Left ventricle myocardium superior (tissue), 1 donor: ENCODE measurements around the gene GPR32. TPM values are rescaled to one million over a fixed set of nuclear protein-coding genes. Genes with fewer than 3 reads are reported as not detected.
"Not testable (repeated sequence)": the region's sequence is repeated elsewhere in the genome, so short reads cannot be mapped to it uniquely, and the experiment has no call there.

ENCODE experiments used
- ATAC-seq: fragments of 200-7000 bp; cut with Tn5 transposase; one replicate; pipeline ENCODE4 v1.9.1; 2020; ENCODE audit warnings: mild to moderate bottlenecking, moderate library complexity
- DNase-seq: peaks from one replicate; pipeline ENCODE4 v3.0.0-alpha.2; 2020
- intact Hi-C: fragments of 100-400 bp; cut with micrococcal nuclease; formaldehyde crosslinking; loops from one replicate; pipeline ENCODE4 v1.11.0; 2022
- total RNA-seq: library from RNA; stranded (reverse); fragmentation: NEBNext Ultra II Directional; extraction: Animal tissue kit (Norgen Biotek cat#: 25700); gene quantifications from one replicate; pipeline ENCODE4 v1.2.1, GENCODE V29; 2021
- donor health status: DM: no; HTN: yes; CAD: no; lungs with severe emphysema.

GPR32 gene
- total RNA-seq, 1 donor from 2014 or later, result not detected

DNA sequence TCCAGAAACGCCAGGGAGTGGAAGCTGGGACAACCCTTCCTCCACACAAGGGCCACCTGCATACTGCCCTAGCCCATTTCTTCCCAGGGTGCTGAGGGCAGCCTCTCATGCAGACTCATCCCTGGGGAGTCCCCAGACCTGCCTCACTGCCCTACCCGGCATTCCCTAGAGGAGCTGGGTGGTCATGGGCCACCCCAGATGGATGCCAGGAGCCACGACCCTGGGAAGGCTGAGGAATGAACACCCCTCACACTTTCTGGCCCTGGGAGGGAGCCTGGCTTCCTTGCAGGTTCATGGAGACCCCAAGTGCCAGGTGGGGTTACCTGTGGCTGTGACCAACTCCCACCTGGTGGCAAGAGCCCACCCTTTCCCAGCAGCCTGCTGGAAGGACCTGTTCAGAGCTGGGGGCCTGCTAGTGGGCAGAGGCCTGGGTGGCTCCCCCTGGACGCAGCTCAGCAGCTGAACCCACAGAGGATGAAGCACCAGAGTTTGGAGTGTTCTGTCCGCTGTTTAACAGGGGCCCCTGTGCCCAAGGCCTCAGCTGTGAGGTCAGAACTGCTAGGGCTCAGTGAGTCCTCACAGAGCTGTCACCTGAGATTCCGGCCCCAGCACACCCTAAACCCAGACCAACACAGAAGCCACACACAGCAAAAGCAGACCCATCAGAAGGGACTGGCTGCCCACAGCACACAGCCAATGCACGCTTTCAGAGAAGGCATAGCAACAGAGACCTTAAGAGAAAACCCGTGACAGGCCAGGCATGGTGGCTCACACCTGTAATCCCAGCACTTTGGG lies 26.6 kb downstream of the GPR32 start:
- ATAC-seq (no peak), DNase-seq (no peak)
- intact Hi-C loops, result no loop called here

DNA sequence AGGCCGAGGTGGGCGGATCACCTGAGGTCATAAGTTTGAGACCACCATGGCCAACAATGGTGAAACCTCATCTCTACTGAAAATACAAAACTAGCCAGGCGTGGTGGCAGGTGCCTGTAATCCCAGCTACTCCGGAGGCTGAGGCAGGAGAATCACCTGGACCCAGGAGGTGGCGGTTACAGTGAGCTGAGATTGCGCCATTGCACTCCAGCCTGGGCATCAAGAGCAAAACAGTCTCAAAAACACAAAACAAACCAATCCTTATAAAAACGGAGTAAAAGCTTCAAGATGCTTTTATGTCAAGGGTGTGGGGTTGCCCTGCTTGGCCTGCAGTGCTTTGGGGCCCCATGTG lies 27.1 kb downstream of the GPR32 start:
- no peak for ATAC-seq
- no peak for DNase-seq
- intact Hi-C loops, result no loop called here

DNA sequence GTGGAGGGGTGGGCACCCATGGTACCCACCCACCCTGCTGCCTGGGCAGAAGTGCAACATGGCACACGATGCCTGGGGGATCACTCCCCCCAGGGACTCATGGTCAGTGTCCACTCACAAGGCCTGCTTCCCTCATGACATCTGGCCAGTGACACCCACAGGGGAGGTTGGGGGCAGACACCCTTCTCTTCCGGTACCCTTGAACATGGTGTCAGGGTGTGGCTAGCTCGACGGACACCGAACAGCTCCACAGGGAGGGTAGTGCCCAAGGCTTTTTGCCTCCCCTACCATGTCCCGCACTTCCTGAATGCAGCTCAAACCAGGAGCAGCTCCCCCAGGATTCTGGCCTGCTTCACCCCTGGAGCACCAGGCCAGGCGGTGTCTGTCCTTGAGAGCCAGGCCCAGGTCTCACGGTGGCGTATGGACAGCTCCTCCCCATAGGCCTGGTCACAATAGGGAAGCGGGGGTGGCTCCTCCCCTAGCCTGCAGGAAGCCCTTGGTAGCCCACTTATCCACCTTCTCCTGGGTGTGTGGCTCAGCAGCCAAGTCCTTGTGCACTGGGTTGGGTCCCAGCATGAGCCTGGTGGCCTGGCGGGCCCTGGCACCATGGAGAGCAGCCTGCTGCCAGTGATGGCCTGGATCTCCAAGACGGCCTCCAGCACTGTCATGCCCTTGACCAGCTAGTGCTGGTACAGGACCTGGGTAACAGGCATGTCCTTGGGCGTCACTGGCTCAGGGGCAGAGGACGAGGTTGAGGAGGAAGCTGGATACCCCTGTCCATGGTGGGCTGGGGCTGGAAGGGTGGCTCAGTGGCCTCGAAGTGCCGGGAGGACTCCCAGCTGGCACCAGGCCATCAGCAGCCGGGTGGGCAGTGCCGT lies 27.8 kb downstream of the GPR32 start:
- no peak for DNase-seq
- ATAC-seq, result no peak
- intact Hi-C loops, result no loop called here

DNA sequence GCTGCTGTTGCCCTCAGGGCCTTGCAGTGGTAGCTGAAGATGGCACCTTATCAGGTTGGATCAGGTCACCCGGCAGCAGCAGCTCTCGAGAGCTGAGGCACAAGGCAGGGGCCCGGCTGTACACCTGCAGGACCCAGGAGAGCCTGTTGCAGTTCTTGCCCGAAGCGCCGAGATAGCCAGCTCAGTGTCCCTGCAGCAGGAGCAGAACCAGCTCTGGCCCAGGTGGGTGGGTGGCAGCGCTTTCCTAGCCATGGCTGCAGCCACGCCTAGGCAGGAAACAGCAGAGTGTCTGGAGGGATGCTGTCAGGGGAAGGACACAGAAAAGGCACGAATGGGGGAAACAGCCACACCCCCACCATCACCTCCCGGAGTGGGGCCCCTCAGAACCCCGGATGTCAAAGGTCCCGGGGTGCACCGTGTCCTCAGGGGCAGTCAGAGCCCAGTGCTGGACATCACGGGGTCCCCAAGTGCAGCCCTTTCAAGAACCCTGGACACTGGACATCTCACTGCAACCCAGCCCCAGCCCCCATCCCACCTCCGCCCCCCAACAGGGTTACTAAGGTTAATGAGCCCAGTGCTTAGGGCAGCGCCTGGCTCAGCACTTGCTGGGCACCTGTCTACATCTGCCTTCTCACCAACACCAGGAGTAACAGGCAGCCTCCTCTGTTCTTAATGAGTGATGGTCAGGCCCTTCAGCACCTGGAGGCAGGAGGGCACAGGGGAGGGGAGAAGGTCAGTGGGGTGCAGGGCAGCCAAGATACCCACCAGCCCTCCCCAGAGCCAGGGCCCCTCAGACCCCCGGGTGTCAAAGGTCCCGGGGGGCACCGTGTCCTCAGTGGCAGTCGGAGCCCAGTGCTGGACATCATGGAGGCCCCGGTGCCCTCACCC lies 28.6 kb downstream of the GPR32 start:
- DNase-seq (no peak), ATAC-seq (no peak)
- intact Hi-C loops, result no loop called here

DNA sequence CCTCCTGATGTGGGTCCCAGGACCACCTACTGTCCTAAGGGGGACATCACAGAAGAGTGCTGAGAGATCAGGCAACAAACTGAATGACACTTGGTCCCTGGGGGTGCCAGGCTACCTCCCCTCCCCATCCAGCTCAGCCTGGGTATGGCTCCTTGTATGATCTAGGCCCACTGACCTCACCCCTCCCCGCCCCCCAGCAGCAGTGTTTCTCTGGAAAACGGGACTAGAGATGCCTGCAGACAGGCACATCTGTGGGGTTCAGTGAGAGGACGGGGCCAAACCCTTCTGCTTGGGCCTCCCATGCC lies 29.2 kb downstream of the GPR32 start:
- ATAC-seq, result no peak

DNA sequence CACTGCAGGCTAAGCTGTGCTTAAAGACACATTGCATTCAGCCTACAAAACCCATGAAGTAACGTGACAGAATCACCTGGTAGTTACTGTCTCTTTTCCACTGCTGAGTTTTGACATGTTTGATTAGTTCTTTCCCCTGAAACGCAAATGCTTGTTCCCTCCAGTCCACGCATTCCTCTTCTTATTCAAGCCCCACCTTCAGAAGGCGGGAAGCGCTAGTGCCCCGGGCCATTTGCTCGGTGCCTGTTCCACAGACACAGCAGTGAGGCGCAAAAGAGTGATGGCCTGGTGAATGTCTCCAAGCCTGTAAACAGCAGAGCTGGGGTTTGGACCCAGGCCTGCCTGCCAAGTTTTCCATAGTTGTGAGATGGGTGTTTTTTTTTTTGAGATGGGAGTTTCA lies 30.8 kb downstream of the GPR32 start:
- ATAC-seq (no peak), DNase-seq (no peak)
- intact Hi-C loops, result no loop called here

More for the DNA sequence above, 29.2 kb downstream of the GPR32 start:
- intact Hi-C loops, result no loop called here
- no peak for DNase-seq

DNA sequence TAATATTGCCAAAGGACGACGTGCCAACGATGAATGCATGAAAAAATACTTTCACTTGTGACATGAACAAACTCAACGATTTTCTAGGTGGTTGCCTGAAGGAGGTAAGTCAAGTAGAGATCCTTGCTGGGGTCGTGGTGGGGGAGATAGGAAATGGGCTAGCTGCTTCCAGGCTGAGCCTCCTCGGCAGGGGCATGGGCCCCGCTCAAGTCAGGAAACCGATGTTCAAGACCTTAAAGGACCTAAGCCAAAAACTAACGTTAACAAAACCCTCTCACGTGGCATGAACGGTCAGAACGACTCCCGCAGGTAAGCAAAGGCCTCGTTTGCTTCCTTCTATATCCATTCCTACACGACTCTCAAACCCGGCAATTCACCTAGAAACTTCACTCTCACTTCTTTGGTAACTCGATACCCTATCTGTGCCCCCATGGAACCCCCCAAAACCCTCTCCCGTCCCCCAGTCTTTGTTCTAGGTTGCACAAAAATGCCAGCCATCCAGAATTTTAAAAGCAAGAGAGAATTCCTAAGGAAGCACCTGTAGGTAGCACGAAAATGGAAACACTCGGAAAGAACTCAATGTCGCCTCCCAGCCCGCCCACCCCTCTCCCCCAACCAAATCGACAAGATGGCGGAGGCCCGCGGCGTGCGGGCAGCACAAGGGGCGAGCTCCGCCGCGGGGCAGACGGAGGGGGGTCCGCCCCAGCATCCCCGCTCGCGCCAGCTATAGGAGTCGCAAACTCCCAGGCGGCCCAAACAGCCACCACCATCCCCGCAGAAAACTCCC lies 33.6 kb downstream of the GPR32 start:
- intact Hi-C loops, result no loop called here
- no peak for DNase-seq
- peak; percentile 1 for ATAC-seq

DNA sequence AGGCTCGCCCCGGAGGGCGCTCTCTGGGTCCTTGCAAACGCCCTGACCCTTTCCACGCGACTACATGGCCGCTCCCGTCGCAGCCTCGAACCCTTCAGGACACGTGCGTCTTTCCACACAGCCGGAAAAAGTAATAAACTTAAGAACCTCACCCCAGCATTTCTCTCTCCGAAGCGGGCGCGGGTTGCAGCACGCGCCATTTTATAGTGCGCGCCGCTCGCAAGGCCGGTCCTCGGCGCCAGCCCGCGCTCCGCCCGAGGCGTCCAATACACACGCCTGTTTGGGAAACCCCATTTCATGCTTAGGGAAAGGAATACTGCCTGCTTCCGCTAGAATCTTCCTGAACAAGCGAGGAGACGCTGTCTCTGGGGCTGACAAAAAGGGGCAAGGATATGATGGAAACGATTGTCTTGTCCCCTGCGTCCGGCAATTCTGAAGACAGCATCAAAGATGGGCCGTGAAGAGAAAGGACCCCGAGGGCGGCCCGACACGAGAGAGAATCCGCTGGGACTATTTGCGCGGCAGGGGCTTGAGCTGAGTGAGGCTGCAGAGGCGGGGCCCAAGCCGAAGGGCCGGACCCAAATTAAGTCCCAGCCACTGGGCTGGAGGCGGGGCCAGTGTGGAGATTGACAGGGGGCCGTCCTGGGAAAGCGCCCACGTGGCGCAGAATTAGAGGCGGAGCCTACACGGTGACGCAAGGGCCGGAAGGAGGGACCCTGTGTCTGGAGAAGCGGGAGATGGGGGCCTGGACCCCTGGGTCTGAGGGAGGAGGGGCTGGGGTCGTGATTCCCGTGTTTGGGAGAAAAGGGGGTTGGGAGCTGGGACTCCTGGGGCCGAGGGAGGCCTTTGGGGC lies 34.4 kb downstream of the GPR32 start:
- DNase-seq, result peak; percentile 99
- intact Hi-C loops, result no loop called here
- ATAC-seq, result peak; percentile 99

DNA sequence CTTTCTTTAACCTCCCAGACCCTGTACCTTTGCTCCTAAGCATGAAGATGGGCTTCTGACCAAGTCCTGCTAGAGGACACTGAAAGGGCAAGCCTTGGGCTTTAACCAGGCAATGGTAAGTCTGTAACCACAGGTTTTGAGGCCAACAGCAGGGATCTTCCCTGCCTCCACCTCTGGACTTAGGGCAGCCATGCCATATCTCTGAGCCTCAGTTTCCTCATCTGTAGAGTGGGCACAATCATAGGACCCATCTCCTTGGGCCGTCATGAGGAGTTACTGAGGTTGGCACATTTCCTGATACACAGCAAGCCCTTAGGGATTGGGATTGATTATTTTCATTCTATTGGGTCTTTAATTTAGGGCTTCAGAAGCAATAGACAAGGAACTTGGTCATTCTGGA lies 38.6 kb downstream of the GPR32 start:
- intact Hi-C loops, result no loop called here
- DNase-seq (no peak), ATAC-seq (no peak)

DNA sequence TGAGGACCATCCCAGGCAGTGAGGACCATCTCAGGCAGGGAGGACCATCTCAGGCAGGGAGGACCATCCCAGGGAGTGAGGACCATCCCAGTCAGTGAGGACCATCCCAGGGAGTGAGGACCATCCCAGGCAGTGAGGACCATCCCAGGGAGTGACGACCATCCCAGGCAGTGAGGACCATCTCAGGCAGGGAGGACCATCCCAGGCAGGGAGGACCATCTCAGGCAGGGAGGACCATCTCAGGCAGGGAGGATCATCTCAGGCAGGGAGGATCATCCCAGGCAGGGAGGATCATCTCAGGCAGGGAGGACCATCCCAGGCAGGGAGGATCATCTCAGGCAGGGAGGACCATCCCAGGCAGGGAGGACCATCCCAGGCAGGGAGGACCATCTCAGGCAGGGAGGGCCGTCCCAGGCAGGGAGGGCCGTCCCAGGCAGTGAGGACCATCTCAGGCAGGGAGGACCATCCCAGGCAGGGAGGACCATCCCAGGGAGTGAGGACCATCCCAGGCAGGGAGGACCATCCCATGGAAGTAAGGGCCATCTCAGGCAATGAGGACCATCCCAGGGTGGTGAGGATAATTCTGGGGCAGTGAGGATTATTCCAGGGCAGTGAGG lies 41.5 kb downstream of the GPR32 start:
- DNase-seq, ATAC-seq, intact Hi-C loops: not testable (repeated sequence)

DNA sequence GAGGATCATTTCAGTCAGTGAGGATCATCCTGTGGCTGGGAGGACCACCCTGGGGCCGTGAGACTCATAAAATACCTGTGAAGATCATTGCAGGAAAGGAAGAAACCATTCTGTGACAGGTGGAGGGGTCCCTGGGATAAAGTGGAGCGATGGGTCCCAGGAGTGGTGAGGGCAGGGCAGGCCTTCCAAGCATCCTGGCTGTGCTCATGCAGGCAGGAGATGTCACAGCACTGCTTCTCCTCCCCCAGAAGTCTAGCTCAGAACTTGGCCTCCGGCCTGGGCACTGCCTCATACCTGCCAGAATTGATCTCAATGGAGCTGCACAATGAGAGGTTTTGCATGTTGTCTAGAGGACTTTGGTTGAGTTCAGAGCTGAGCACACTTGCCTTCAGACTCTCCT lies 42.2 kb downstream of the GPR32 start:
- no peak for DNase-seq
- intact Hi-C loops, result no loop called here
- no peak for ATAC-seq

DNA sequence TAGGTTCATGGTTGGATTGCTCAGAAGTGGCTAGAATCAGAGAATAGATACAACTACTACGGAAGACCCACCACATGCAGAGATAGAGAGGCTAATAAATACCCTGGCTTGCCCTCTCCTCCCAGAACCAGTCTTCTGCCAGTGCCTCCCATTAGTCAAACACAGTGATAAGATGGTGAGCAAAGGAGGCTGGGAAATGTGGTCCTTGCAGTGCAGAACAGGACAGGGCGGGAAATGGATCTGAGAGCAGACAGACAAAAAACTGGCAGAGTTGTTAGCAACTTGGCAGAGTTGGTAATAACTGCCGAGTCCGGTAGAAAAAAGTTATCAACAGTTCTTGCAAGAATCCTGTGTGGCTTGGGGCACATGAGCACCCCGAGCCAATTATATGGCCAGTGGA lies 44.6 kb downstream of the GPR32 start:
- DNase-seq (no peak), ATAC-seq (no peak)
- intact Hi-C loops, result no loop called here

DNA sequence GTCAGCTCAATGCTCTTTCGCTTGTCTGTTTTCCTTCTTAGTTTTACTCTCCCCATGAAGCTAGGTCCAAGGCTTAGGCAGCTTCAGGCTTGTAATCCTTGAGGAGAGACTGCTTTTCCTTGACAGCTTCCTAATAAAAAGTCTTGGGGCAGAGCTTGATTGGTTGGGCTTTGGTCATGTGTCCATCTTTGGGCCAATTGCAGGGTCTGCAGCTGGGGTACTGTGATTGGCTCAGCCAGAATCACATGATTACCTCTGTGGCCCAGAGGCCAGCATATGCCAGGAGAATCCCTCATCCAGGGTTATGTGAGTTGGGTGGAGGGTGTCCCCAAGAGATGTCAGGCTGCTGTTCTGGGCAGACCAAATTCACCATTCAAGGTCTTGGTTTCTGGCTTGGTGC lies 45.2 kb downstream of the GPR32 start:
- intact Hi-C loops, result no loop called here
- no peak for ATAC-seq
- no peak for DNase-seq

DNA sequence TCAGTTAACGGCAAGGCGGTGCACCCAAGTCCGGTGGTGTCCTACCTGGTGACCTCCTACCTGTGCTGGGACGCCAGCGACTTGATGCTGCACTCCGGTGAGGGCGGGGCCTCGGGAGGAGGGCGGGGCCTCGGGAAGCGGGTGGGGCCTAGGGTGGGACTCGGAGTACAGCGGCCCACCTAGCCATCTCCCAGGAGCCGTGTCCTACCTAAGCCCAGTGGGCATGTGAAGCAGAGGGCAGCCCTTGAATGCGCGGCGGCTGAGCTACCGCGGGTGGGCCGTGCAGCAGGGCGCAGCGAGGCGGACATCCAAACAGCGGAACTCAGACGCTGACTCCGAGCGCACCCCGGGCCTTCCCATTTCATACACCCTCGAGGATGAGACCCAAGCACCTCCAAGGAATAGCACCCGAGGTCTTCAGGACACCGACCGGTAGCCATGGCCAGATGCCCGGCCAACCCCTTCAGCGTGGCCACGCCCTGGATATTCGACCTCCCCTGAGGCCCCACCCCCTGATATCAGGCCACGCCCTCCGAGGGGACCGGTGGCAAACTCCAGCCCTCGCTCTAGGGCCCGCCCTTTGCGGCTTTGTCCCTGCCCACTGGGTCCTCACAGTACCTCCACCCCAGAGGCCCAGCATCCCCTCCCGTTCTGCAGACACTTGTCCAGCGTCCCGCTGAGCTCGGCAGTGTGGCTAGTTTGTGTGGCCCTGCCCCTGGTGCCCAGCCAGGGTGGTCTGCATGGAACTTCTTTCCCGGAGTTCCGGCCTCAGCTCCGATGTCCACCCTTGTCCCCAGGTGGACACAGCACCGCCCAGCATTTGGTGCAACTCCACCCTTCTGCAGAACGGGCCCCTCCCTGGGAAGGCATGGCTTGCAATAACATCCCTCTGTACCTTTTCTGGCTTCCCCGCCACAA lies 47.9 kb downstream of the GPR32 start:
- DNase-seq (peak; percentile 46), ATAC-seq (peak; percentile 40)
- intact Hi-C loops, result no loop called here

DNA sequence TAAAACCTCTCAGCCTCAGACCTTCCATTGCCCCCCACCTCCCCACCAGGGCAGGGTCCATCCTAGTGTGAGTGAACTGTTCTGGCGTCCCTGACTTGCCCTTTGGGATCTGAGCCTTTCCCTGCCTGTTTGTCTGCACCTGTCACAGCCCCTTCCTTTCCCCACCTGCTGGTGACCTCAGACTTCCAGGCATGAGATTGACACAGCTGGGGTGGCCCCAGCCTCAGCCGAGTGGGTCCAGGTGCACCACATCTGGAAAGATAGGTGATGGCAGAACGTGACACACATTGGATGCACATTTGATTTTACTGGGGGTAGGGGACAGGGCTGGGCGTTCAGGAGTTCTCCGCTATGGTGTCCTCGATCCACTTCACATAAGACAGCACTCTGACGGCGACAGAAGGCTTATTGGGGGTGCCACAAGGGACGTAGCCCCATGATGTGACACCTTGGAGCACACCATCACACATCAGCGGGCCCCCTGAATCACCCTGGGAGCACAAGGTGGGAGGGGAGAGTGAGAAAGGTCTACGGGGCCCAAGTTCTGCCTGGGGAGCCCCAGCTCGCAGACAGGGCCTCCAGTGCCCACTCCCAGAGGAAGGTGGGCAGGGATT lies 48.7 kb downstream of the GPR32 start:
- no peak for DNase-seq
- ATAC-seq, result no peak
- intact Hi-C loops, result no loop called here

DNA sequence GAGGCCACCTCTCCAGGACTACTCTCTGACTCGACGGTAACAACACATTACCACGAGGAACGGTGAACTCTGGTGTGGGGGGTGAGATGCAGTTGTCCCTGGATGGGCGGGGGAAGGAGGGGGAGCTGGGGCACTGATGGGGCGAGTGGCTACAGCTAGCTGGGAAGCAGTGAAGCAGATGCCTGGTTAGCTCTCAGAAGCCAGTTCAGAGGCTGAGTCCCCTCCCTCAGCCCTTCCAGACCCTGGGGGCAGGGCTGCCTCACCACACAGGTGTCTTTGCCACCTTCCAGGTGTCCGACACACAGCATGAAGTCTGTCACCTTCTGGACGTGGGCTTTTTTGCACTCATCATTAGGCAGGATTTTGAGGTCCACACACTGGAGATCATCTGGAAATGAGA lies 49.4 kb downstream of the GPR32 start:
- no peak for ATAC-seq
- intact Hi-C loops, result no loop called here
- no peak for DNase-seq
